IMR-90 (cell line): ENCODE results near the gene SPATA24.

Experiments
- BHLHE40 ChIP-seq: fragments of 150-350 bp; IDR thresholded peaks from 2 replicates; pipeline ENCODE4 v1.6.1; 2016; ENCODE audit warnings: mild to moderate bottlenecking, low read depth, low read length
- CEBPB ChIP-seq: IDR thresholded peaks from 2 replicates; pipeline ENCODE4 v1.6.1; 2012; ENCODE audit warnings: low read depth, low read length, improper control_type of control experiment
- CHD1 ChIP-seq: IDR thresholded peaks from 2 replicates; pipeline ENCODE4 v1.6.1; 2012; ENCODE audit warnings: low read depth, low read length, improper control_type of control experiment
- CTCF ChIP-seq: conservative IDR thresholded peaks from 2 replicates; pipeline ENCODE4 v1.5.1; 2012; ENCODE audit warnings: mild to moderate bottlenecking, low read depth, low read length, improper control_type of control experiment
- MAFK ChIP-seq: IDR thresholded peaks from 2 replicates; pipeline ENCODE4 v1.6.1; 2012; ENCODE audit warnings: low read depth, low read length, improper control_type of control experiment
- POLR2A ChIP-seq: IDR thresholded peaks from 2 replicates; pipeline ENCODE4 v1.6.1; 2012; ENCODE audit warnings: mild to moderate bottlenecking, low read depth, low read length
- RCOR1 ChIP-seq: IDR thresholded peaks from 2 replicates; pipeline ENCODE4 v1.6.1; 2012; ENCODE audit warnings: mild to moderate bottlenecking, low read length, improper control_type of control experiment; ENCODE audit not compliant: insufficient replicate concordance
- RFX5 ChIP-seq: IDR thresholded peaks from 2 replicates; pipeline ENCODE4 v1.8.0; 2012; ENCODE audit warnings: low read depth, mild to moderate bottlenecking, low read length, moderate library complexity
- SMC3 ChIP-seq: fragments of 150-350 bp; IDR thresholded peaks from 2 replicates; pipeline ENCODE4 v1.6.1; 2016; ENCODE audit warnings: low read depth, mild to moderate bottlenecking, antibody characterized with exemption, low read length, moderate library complexity
- USF2 ChIP-seq: fragments of 150-350 bp; IDR thresholded peaks from 2 replicates; pipeline ENCODE4 v1.6.1; 2017; ENCODE audit warnings: mild to moderate bottlenecking, antibody characterized with exemption, low read length, low read depth

- TF ChIP-seq BHLHE40 (no peak), POLR2A (no peak), CHD1 (no peak), RCOR1 (no peak), CTCF (no peak), USF2 (no peak), CEBPB (no peak), RFX5 (no peak), SMC3 (no peak), MAFK (no peak)
Measured at GRCh38 chr5:139417214-139417613, 13.3 kb upstream of the SPATA24 start.
